Kidney (tissue), 14 donors: ENCODE data around the gene DNASE1L1. TPM values are rescaled to one million over a fixed set of nuclear protein-coding genes. Genes with fewer than 3 reads are reported as not detected.

Experiments
- DNase-seq, 5 donors: peaks; one replicate each; pipeline ENCODE4 v3.0.0-alpha.2; 2013 to 2020
- FAIRE-seq: peaks from 2 replicates; lab custom pipeline; 2012; peaks lifted over from hg19 to GRCh38; lab: Jason Lieb, UNC
- H3K27ac ChIP-seq, 2 donors: one replicate each; pipeline ENCODE4 v1.7.0; 2013; ENCODE audit warnings: low read depth in 2 of 2, low read length in 2 of 2, inconsistent platforms in 1 of 2
- H3K27me3 ChIP-seq: one replicate; pipeline ENCODE4 v1.7.1; 2013; ENCODE audit warnings: low read length, inconsistent platforms; ENCODE audit not compliant: control insufficient read depth, insufficient read depth
- H3K36me3 ChIP-seq, 3 donors: one replicate each; pipeline versions ENCODE4 v1.7.0 to v1.7.1; 2013; ENCODE audit warnings: low read length in 3 of 3, control low read depth in 1 of 3, inconsistent platforms in 1 of 3; ENCODE audit not compliant: insufficient read depth in 3 of 3, control insufficient read depth in 2 of 3
- H3K4me1 ChIP-seq, 3 donors: one replicate each; pipeline versions ENCODE4 v1.7.0 to v1.7.1; 2013; ENCODE audit warnings: low read length in 3 of 3, inconsistent platforms in 1 of 3, low read depth in 1 of 3; ENCODE audit not compliant: control insufficient read depth in 2 of 3, insufficient read depth in 2 of 3
- H3K4me3 ChIP-seq, 3 donors: one replicate each; pipeline versions ENCODE4 v1.7.0 to v1.8.1; 2013; ENCODE audit warnings: low read length in 3 of 3, control low read depth in 1 of 3, inconsistent platforms in 1 of 3
- H3K9ac ChIP-seq, 3 donors: one replicate each; pipeline versions ENCODE4 v1.7.0 to v1.7.1; 2013; ENCODE audit warnings: low read length in 3 of 3, control low read depth in 1 of 3, inconsistent platforms in 1 of 3
- H3K9me3 ChIP-seq, 3 donors: one replicate each; pipeline versions ENCODE4 v1.7.0 to v1.7.1; 2013; ENCODE audit warnings: low read length in 3 of 3, control low read depth in 1 of 3, inconsistent platforms in 1 of 3; ENCODE audit not compliant: control insufficient read depth in 2 of 3, insufficient read depth in 1 of 3
- CTCF ChIP-seq: IDR thresholded peaks from 3 replicates; pipeline ENCODE4 v1.5.1; 2012; ENCODE audit warnings: mild to moderate bottlenecking, moderate library complexity, borderline replicate concordance; ENCODE audit not compliant: insufficient read depth; ENCODE audit errors: extremely low read depth
- intact Hi-C: fragments of 100-400 bp; cut with DNase I; formaldehyde crosslinking; loops from one replicate; pipeline ENCODE4 v1.11.1; 2022
- polyA plus RNA-seq: library from polyadenylated mRNA; stranded (reverse); fragments of 350-450 nt; fragmentation: Illumina TruSeq; extraction: RNeasy Lipid Tissue Mini Kit (QIAGEN cat#74804); gene quantifications from one replicate; pipeline ENCODE4 v1.2.3, GENCODE V29; 2014; ENCODE audit warnings: low read depth, low replicate concordance; ENCODE audit not compliant: insufficient read depth
- total RNA-seq: library from RNA; stranded (reverse); fragmentation: NEBNext Ultra II Directional; extraction: Animal tissue kit (Norgen Biotek cat#: 25700); gene quantifications from one replicate; pipeline ENCODE4 v1.2.1, GENCODE V29; 2021
- donor health status: control.
- donor health status: control.
- donor health status: control.
- donor health status: control.
- donor health status: control.
- donor health status: DM: yes; HTN: yes; CAD: no.
- donor health status: Normal renal cell carcinoma (clear cell type).

The DNASE1L1 gene
- total and polyA plus RNA-seq, 2 donors from 2014 or later: 28.0 to 33.8 TPM

- H3K9ac ChIP-seq: no peak overlapping the region
- DNase-seq (peak in 1 of 5 donors; percentile 69), FAIRE-seq (no peak)
- H3K27me3 ChIP-seq: no peaks in the 10 kb centered on the region
- intact Hi-C loops: no loop called here
- H3K9me3 ChIP-seq: no peaks in the 10 kb centered on the region
- H3K4me3 ChIP-seq: no peak overlapping the region
- H3K27ac ChIP-seq: no peak overlapping the region
- H3K36me3 ChIP-seq: peaks cover 0 to 7% (median 3%) of the 10 kb centered on the region in 3 donors
- TF ChIP-seq CTCF: no peak
- H3K4me1 ChIP-seq: peaks cover 0 to 20% (median 3%) of the 10 kb centered on the region in 3 donors
Observed at GRCh38 chrX:154441984-154442707, 33.1 kb upstream of the DNASE1L1 start.

- TF ChIP-seq CTCF: no peak
- Histone ChIP-seq H3K4me3 (no peak overlapping the region), H3K36me3 (peaks cover 0 to 7% (median 3%) of the 10 kb centered on the region in 3 donors), H3K27ac (no peak overlapping the region), H3K9me3 (no peaks in the 10 kb centered on the region), H3K4me1 (peaks cover 0 to 20% (median 3%) of the 10 kb centered on the region in 3 donors), H3K27me3 (no peaks in the 10 kb centered on the region), H3K9ac (no peak overlapping the region)
- DNase-seq (no peak), FAIRE-seq (no peak)
- intact Hi-C loops: no loop called here
Observed at GRCh38 chrX:154441564-154441963, 32.5 kb upstream of the DNASE1L1 start.

- Histone ChIP-seq H3K9me3 (no peaks in the 10 kb centered on the region), H3K27ac (no peak overlapping the region), H3K4me3 (no peak overlapping the region), H3K9ac (no peak overlapping the region), H3K36me3 (peaks cover 0 to 7% (median 3%) of the 10 kb centered on the region in 3 donors), H3K27me3 (no peaks in the 10 kb centered on the region), H3K4me1 (peaks cover 0 to 20% (median 3%) of the 10 kb centered on the region in 3 donors)
- intact Hi-C loops: no loop called here
- DNase-seq (peak in 1 of 5 donors; percentile 70), FAIRE-seq (no peak)
- no peak for TF ChIP-seq CTCF
Observed at GRCh38 chrX:154440623-154441357, 31.7 kb upstream of the DNASE1L1 start.
